HG02973 (cell line): ENCODE measurements around the gene HECA.
"Not testable (repeated sequence)": the region's sequence is repeated elsewhere in the genome, so short reads cannot be mapped to it uniquely, and the experiment has no call there.

Source experiments
- ATAC-seq: cut with Tn5 transposase; IDR thresholded peaks from one replicate; pipeline ENCODE4 v1.9.1; 2021; ENCODE audit warnings: moderate library complexity; ENCODE audit not compliant: unreplicated experiment

Gene HECA

GRCh38 chr6:139135578-139136545 is 982 bp downstream of the HECA start:
- ATAC-seq = peak; percentile 28

- ATAC-seq = no peak
These were observed 2.8 kb downstream of the HECA start for GRCh38 chr6:139137706-139138105.

- ATAC-seq = not testable (repeated sequence)
These were observed 6.0 kb downstream of the HECA start for GRCh38 chr6:139140854-139141253.

- no peak for ATAC-seq
These were observed 7.4 kb downstream of the HECA start for GRCh38 chr6:139142262-139142661.

GRCh38 chr6:139143111-139143510 is 8.2 kb downstream of the HECA start:
- ATAC-seq = no peak

- ATAC-seq = no peak
These were observed 9.7 kb downstream of the HECA start for GRCh38 chr6:139144490-139145085.

GRCh38 chr6:139145661-139146060 is 10.8 kb downstream of the HECA start:
- ATAC-seq = no peak

- no peak for ATAC-seq
These were observed 11.4 kb downstream of the HECA start for GRCh38 chr6:139146317-139146726.

GRCh38 chr6:139147628-139148027 is 12.7 kb downstream of the HECA start:
- no peak for ATAC-seq

- ATAC-seq = no peak
These were observed 13.8 kb downstream of the HECA start for GRCh38 chr6:139148557-139149235.

GRCh38 chr6:139149383-139149782 is 14.5 kb downstream of the HECA start:
- no peak for ATAC-seq

GRCh38 chr6:139150920-139151319 is 16.0 kb downstream of the HECA start:
- ATAC-seq = no peak

GRCh38 chr6:139151425-139152087 is 16.7 kb downstream of the HECA start:
- ATAC-seq = no peak

GRCh38 chr6:139152088-139152891 is 17.4 kb downstream of the HECA start:
- no peak for ATAC-seq

GRCh38 chr6:139152892-139153271 is 18.0 kb downstream of the HECA start:
- no peak for ATAC-seq

GRCh38 chr6:139153855-139154254 is 19.0 kb downstream of the HECA start:
- no peak for ATAC-seq

- ATAC-seq = no peak
These were observed 20.1 kb downstream of the HECA start for GRCh38 chr6:139154881-139155547.

GRCh38 chr6:139156102-139156501 is 21.2 kb downstream of the HECA start:
- ATAC-seq = no peak

- ATAC-seq = no peak
These were observed 21.7 kb downstream of the HECA start for GRCh38 chr6:139156551-139156950.

GRCh38 chr6:139157086-139157485 is 22.2 kb downstream of the HECA start:
- not testable (repeated sequence) for ATAC-seq
